DOHH2 (cell line): ENCODE measurements around the gene PKP3.

ENCODE experiments used
- H3F3A ChIP-seq: fragments of 200-600 bp; sonication (generic), shearing (Covaris generic); 2 replicates; pipeline ENCODE4 v1.6.0; 2016; ENCODE audit warnings: antibody characterized with exemption, mild to moderate bottlenecking; ENCODE audit not compliant: control insufficient read depth, insufficient read depth
- H3K27ac ChIP-seq: fragments of 200-600 bp; sonication (generic); 2 replicates; pipeline ENCODE4 v1.5.1; 2014; ENCODE audit warnings: low read depth, mild to moderate bottlenecking, low read length, moderate library complexity
- H3K27me3 ChIP-seq: fragments of 200-600 bp; sonication (generic); 2 replicates; pipeline ENCODE4 v1.6.1; 2014; ENCODE audit warnings: mild to moderate bottlenecking, low read length, mixed read lengths; ENCODE audit not compliant: control insufficient read depth
- H3K36me3 ChIP-seq: fragments of 200-600 bp; sonication (generic); 2 replicates; pipeline ENCODE4 v1.6.1; 2014; ENCODE audit warnings: mild to moderate bottlenecking, low read length, moderate library complexity, mixed read lengths; ENCODE audit not compliant: control insufficient read depth
- H3K4me1 ChIP-seq: fragments of 200-600 bp; sonication (generic); 2 replicates; pipeline ENCODE4 v1.6.1; 2014; ENCODE audit warnings: mild to moderate bottlenecking, low read length, mixed read lengths; ENCODE audit not compliant: control insufficient read depth
- H3K4me2 ChIP-seq: fragments of 200-600 bp; sonication (generic); 2 replicates; pipeline ENCODE4 v1.6.0; 2014; ENCODE audit warnings: mild to moderate bottlenecking, low read length, moderate library complexity
- H3K4me3 ChIP-seq: fragments of 200-600 bp; sonication (generic); 2 replicates; pipeline ENCODE4 v1.5.1; 2014; ENCODE audit warnings: mild to moderate bottlenecking, low read length, mixed read lengths
- H3K79me2 ChIP-seq: fragments of 200-600 bp; sonication (generic); 2 replicates; pipeline ENCODE4 v1.6.1; 2014; ENCODE audit warnings: mild to moderate bottlenecking, low read length, mixed read lengths; ENCODE audit not compliant: control insufficient read depth
- H3K9me2 ChIP-seq: fragments of 200-600 bp; sonication (generic); replicated peaks from 2 replicates; pipeline ENCODE4 v1.6.1; 2014; ENCODE audit warnings: mild to moderate bottlenecking, low read length, mixed read lengths; ENCODE audit not compliant: control insufficient read depth
- H3K9me3 ChIP-seq: fragments of 200-600 bp; sonication (generic); 2 replicates; pipeline ENCODE4 v1.6.1; 2014; ENCODE audit warnings: antibody characterized with exemption, low read length, mixed read lengths; ENCODE audit not compliant: control insufficient read depth, insufficient read depth
- H4K20me1 ChIP-seq: fragments of 200-600 bp; sonication (generic); 2 replicates; pipeline ENCODE4 v1.6.0; 2014; ENCODE audit warnings: low read depth, mild to moderate bottlenecking, antibody characterized with exemption, low read length, moderate library complexity; ENCODE audit not compliant: control insufficient read depth, insufficient read depth
- CTCF ChIP-seq: fragments of 200-600 bp; sonication (generic); IDR thresholded peaks from one replicate; pipeline ENCODE4 v1.5.1; 2014; ENCODE audit warnings: antibody characterized with exemption, mild to moderate bottlenecking, low read depth, low read length; ENCODE audit not compliant: poor library complexity, severe bottlenecking
- EZH2phosphoT487 ChIP-seq: fragments of 200-600 bp; sonication (generic); IDR thresholded peaks from 2 replicates; pipeline ENCODE4 v1.6.1; 2017; ENCODE audit warnings: borderline replicate concordance, mild to moderate bottlenecking, antibody characterized with exemption, low read length, moderate library complexity, mixed read lengths

The PKP3 gene

GRCh38 chr11:358129-358800 lies 35.7 kb upstream of the PKP3 start:
- Histone ChIP-seq H3K4me1 (peaks cover 19% of the 10 kb centered on the region), H3K79me2 (no peaks in the 10 kb centered on the region), H3K4me3 (no peak overlapping the region), H3K27me3 (peaks cover 7% of the 10 kb centered on the region; the same call in 1 of the 2 replicates), H3F3A (peaks cover 24% of the 10 kb centered on the region), H4K20me1 (no peaks in the 10 kb centered on the region), H3K27ac (no peak overlapping the region), H3K36me3 (no peaks in the 10 kb centered on the region), H3K9me3 (peaks cover 7% of the 10 kb centered on the region; the same call in 1 of the 2 replicates), H3K4me2 (no peak overlapping the region), H3K9me2 (no peaks in the 10 kb centered on the region)
- no peak for TF ChIP-seq CTCF
- TF ChIP-seq EZH2phosphoT487 = no peak

DNA sequence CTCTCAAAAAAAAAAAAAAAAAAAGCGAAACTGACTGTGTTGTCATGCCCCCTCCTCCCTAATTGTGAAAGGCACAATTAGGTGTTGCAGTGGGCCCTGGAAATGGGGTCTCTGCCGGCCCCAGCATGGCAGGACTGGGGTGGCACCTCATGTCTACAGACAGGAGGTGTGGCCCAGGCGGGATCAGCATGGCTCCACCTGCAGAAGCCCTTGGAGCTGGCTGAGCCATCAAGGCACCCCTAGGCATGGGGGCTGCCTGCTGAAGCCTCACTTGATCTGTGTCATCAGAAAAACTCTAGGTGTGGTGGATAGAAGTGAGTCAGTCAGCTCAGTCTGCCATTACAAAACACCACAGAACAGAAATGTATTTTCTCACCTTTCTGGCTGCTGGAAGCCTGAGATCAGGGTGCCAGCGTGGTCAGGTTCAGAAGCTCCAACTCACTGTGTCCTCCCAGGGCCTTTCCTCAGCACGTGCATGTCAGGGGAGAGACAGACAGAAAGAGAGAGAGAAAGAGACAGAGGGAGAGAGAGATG lies 34.8 kb upstream of the PKP3 start:
- H3K4me1 ChIP-seq = peaks cover 22% of the 10 kb centered on the region
- TF ChIP-seq CTCF (no peak), EZH2phosphoT487 (no peak)
- H3K9me2 ChIP-seq = no peaks in the 10 kb centered on the region
- no peaks in the 10 kb centered on the region for H3K79me2 ChIP-seq
- no peak overlapping the region for H3K4me3 ChIP-seq
- H3K4me2 ChIP-seq = no peak overlapping the region
- peaks cover 19% of the 10 kb centered on the region for H3F3A ChIP-seq
- H4K20me1 ChIP-seq = no peaks in the 10 kb centered on the region
- H3K9me3 ChIP-seq = peaks cover 7% of the 10 kb centered on the region; the same call in 1 of the 2 replicates
- peaks cover 7% of the 10 kb centered on the region; the same call in 1 of the 2 replicates for H3K27me3 ChIP-seq
- no peaks in the 10 kb centered on the region for H3K36me3 ChIP-seq
- H3K27ac ChIP-seq = no peak overlapping the region

DNA sequence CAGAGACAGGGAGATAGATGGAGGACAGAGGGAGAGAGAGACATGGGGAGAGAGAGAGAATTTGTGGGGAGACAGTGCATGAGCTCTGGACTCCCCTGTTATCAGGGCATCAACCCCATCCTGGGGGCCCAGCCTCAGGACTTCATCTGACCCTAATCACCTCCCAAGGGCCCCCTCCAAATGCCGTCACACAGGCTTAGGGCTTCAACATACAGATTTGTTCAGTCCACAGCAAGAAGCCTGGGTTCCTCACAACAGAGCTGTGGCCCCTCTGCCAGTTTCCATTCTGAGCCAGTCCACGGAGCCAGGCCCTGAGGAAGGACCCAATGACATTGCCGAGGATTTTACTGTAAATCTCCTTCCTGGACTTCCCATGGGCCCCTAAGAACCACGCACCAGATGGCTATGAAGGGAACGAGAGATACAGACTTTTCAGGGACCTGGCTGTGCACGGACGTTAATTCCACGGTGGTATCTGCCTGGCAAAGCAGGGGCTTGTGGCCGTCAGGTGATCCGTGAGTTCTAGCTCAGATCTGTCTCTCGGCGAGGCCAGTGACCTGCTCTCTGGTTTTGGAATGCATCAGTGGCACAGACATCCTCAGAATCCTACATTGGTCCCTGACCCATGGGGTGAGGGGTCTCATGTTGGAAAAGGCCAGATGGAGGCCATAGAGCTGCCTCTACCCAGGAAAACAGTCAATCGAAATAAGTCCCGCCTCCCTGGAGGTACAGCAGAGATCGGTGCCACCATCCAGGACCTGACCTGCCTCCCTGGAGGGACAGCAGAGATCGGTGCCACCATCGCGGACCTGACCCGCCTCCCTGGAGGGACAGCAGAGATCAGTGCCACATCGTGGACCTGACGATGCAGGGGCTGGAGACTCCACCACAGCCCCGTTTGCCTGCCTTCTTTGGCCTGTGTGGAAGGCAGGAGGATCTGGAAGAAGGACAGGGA lies 33.4 kb upstream of the PKP3 start:
- H4K20me1 ChIP-seq = no peaks in the 10 kb centered on the region
- H3K36me3 ChIP-seq = no peaks in the 10 kb centered on the region
- H3K4me3 ChIP-seq = no peak overlapping the region
- peaks cover 7% of the 10 kb centered on the region; the same call in 1 of the 2 replicates for H3K27me3 ChIP-seq
- peaks cover 7% of the 10 kb centered on the region; the same call in 1 of the 2 replicates for H3K9me3 ChIP-seq
- TF ChIP-seq CTCF (no peak), EZH2phosphoT487 (no peak)
- peaks cover 10% of the 10 kb centered on the region for H3K4me1 ChIP-seq
- peaks cover 14% of the 10 kb centered on the region for H3F3A ChIP-seq
- no peaks in the 10 kb centered on the region for H3K9me2 ChIP-seq
- H3K27ac ChIP-seq = no peak overlapping the region
- H3K4me2 ChIP-seq = no peak overlapping the region
- H3K79me2 ChIP-seq = no peaks in the 10 kb centered on the region
